ENCODE results near the gene KSR1. TPM values are rescaled to one million over a fixed set of nuclear protein-coding genes. Genes with fewer than 3 reads are reported as not detected.
"Not testable (repeated sequence)": the region's sequence is repeated elsewhere in the genome, so short reads cannot be mapped to it uniquely, and the experiment has no call there.

Gene KSR1
- polyA plus RNA-seq, 1 experiment = 28.2 TPM

- POLR2A ChIA-PET = no interaction called here
- Histone ChIP-seq H3K27me3 (ENCODE audit: control insufficient read depth, insufficient read depth, low read length) (no peaks in the 10 kb centered on the region), H3K4me3 (ENCODE audit: low read depth, low read length) (no peak overlapping the region), H3K27ac (ENCODE audit: low read depth, low read length) (no peak overlapping the region), H3K9me3 (ENCODE audit: control insufficient read depth, insufficient read depth, low read length) (no peaks in the 10 kb centered on the region)
- CTCF ChIA-PET = no interaction called here
- DNase-seq (ENCODE audit: low read depth, low spot score) = no peak
- TF ChIP-seq, protein P1, sequence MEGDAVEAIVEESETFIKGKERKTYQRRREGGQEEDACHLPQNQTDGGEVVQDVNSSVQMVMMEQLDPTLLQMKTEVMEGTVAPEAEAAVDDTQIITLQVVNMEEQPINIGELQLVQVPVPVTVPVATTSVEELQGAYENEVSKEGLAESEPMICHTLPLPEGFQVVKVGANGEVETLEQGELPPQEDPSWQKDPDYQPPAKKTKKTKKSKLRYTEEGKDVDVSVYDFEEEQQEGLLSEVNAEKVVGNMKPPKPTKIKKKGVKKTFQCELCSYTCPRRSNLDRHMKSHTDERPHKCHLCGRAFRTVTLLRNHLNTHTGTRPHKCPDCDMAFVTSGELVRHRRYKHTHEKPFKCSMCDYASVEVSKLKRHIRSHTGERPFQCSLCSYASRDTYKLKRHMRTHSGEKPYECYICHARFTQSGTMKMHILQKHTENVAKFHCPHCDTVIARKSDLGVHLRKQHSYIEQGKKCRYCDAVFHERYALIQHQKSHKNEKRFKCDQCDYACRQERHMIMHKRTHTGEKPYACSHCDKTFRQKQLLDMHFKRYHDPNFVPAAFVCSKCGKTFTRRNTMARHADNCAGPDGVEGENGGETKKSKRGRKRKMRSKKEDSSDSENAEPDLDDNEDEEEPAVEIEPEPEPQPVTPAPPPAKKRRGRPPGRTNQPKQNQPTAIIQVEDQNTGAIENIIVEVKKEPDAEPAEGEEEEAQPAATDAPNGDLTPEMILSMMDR (IDR thresholded peaks at IDR 0.05; ENCODE audit: low read depth, low read length) = no peak
Measured at GRCh38 chr17:27671591-27671910, 215.3 kb downstream of the KSR1 start.

- POLR2A ChIA-PET; DNase-seq (ENCODE audit: low read depth, low spot score); H3K27me3 ChIP-seq (ENCODE audit: control insufficient read depth, insufficient read depth, low read length); H3K27ac ChIP-seq (ENCODE audit: low read depth, low read length); CTCF ChIA-PET; H3K9me3 ChIP-seq (ENCODE audit: control insufficient read depth, insufficient read depth, low read length); H3K4me3 ChIP-seq (ENCODE audit: low read depth, low read length): not testable (repeated sequence)
Measured at GRCh38 chr17:27671977-27672480, 215.8 kb downstream of the KSR1 start.

DNA sequence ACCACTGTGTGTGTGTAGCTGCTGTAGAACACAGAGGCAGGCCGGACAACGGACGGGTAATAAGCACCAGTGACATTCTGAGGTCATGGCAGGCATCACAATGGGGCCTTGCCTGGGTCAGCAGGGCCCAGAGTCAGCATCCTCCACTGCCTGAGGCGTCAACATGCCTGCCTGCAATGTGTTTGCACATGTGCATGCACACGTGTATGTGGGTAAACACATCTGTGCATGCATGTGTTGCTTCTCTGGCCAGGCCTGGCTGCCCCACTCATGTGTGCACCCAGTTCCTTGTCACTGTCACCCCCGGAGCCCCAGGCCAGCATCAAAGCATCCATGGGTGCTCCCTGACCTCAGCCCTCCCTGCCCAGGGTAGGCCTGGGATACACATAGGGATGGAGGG lies 218.1 kb downstream of the KSR1 start:
- DNase-seq (ENCODE audit: low read depth, low spot score) = no peak
- Histone ChIP-seq H3K27me3 (ENCODE audit: control insufficient read depth, insufficient read depth, low read length) (no peaks in the 10 kb centered on the region), H3K9me3 (ENCODE audit: control insufficient read depth, insufficient read depth, low read length) (no peaks in the 10 kb centered on the region), H3K4me3 (ENCODE audit: low read depth, low read length) (no peak overlapping the region), H3K27ac (ENCODE audit: low read depth, low read length) (no peak overlapping the region)
- TF ChIP-seq, protein P1 (IDR thresholded peaks at IDR 0.05; ENCODE audit: low read depth, low read length) = no peak
- ChIA-PET POLR2A (no interaction called here), CTCF (no interaction called here)

Small RNA genes within 50 kb of the gene (small RNA-seq; reads per million reads assigned to genes)
- gene AC015688.5 (ENCODE audit: insufficient read length, low read depth) = not detected

Other genes with a start within 250 kb of the KSR1 start
- 156 and 204 TPM in 2 replicates for gene WSB1, start 162.3 kb upstream of the KSR1 start, polyA plus RNA-seq (2011; rRNA removed)
- 3.0 and 3.5 TPM in 2 replicates for gene LGALS9, start 174.7 kb downstream of the KSR1 start, polyA plus RNA-seq (2011; rRNA removed)

Data from AG04450 (cell line).